Osteocyte (in vitro differentiated cells): ENCODE results near the gene LIMS4. TPM values are rescaled to one million over a fixed set of nuclear protein-coding genes. Genes with fewer than 3 reads are reported as not detected.
"Not testable (repeated sequence)": the region's sequence is repeated elsewhere in the genome, so short reads cannot be mapped to it uniquely, and the experiment has no call there.

Source experiments
- DNase-seq: peaks from one replicate; pipeline ENCODE4 v3.0.0; 2021; ENCODE audit warnings: mixed read lengths; ENCODE audit not compliant: unreplicated experiment; ENCODE audit errors: extremely low spot score
- H3K27ac Mint-ChIP-seq: one replicate; pipeline ENCODE4 v1.8.0; 2021; ENCODE audit warnings: mild to moderate bottlenecking, mixed read lengths; ENCODE audit not compliant: unreplicated experiment
- H3K27me3 Mint-ChIP-seq: one replicate; pipeline ENCODE4 v1.8.0; 2021; ENCODE audit warnings: mixed read lengths; ENCODE audit not compliant: unreplicated experiment
- H3K36me3 Mint-ChIP-seq: one replicate; pipeline ENCODE4 v1.8.0; 2021; ENCODE audit warnings: mixed read lengths; ENCODE audit not compliant: unreplicated experiment
- H3K4me1 Mint-ChIP-seq: one replicate; pipeline ENCODE4 v1.8.0; 2021; ENCODE audit warnings: mixed read lengths; ENCODE audit not compliant: unreplicated experiment
- H3K4me3 Mint-ChIP-seq: one replicate; pipeline ENCODE4 v1.8.0; 2021; ENCODE audit warnings: mild to moderate bottlenecking, moderate library complexity, mixed read lengths; ENCODE audit not compliant: unreplicated experiment
- H3K9me3 Mint-ChIP-seq: one replicate; pipeline ENCODE4 v1.8.0; 2021; ENCODE audit warnings: mixed read lengths; ENCODE audit not compliant: unreplicated experiment
- total RNA-seq: library from RNA; stranded (reverse); gene quantifications from 2 replicates; pipeline ENCODE4 v1.2.1, GENCODE V29; 2021

The LIMS4 gene
- total RNA-seq, 1 donor from 2014 or later = 1.9 TPM

GRCh38 chr2:110473059-110473358 is 393 bp upstream of the LIMS4 start:
- not testable (repeated sequence) for H3K27me3 Mint-ChIP-seq, H3K27ac Mint-ChIP-seq, H3K4me1 Mint-ChIP-seq, H3K9me3 Mint-ChIP-seq, H3K4me3 Mint-ChIP-seq, DNase-seq, H3K36me3 Mint-ChIP-seq

- not testable (repeated sequence) for DNase-seq, H3K27ac Mint-ChIP-seq, H3K4me3 Mint-ChIP-seq, H3K9me3 Mint-ChIP-seq, H3K4me1 Mint-ChIP-seq, H3K36me3 Mint-ChIP-seq, H3K27me3 Mint-ChIP-seq
These were observed 3.7 kb downstream of the LIMS4 start for GRCh38 chr2:110468921-110469320.

- H3K27me3 Mint-ChIP-seq, DNase-seq, H3K36me3 Mint-ChIP-seq, H3K4me3 Mint-ChIP-seq, H3K27ac Mint-ChIP-seq, H3K4me1 Mint-ChIP-seq, H3K9me3 Mint-ChIP-seq: not testable (repeated sequence)
These were observed 7.3 kb downstream of the LIMS4 start for GRCh38 chr2:110465312-110465711.

- H3K4me3 Mint-ChIP-seq, DNase-seq, H3K9me3 Mint-ChIP-seq, H3K4me1 Mint-ChIP-seq, H3K27me3 Mint-ChIP-seq, H3K27ac Mint-ChIP-seq, H3K36me3 Mint-ChIP-seq: not testable (repeated sequence)
These were observed 10.2 kb downstream of the LIMS4 start for GRCh38 chr2:110462458-110462857.

GRCh38 chr2:110460318-110460717 is 12.3 kb downstream of the LIMS4 start:
- not testable (repeated sequence) for H3K36me3 Mint-ChIP-seq, H3K27me3 Mint-ChIP-seq, H3K27ac Mint-ChIP-seq, H3K4me1 Mint-ChIP-seq, H3K9me3 Mint-ChIP-seq, DNase-seq, H3K4me3 Mint-ChIP-seq

GRCh38 chr2:110457214-110457590 is 15.4 kb downstream of the LIMS4 start:
- DNase-seq, H3K9me3 Mint-ChIP-seq: not testable (repeated sequence)

GRCh38 chr2:110456291-110457213 is 16.1 kb downstream of the LIMS4 start:
- H3K4me1 Mint-ChIP-seq, DNase-seq, H3K9me3 Mint-ChIP-seq, H3K4me3 Mint-ChIP-seq, H3K27me3 Mint-ChIP-seq, H3K36me3 Mint-ChIP-seq, H3K27ac Mint-ChIP-seq: not testable (repeated sequence)

More at GRCh38 chr2:110457214-110457590, 15.4 kb downstream of the LIMS4 start:
- H3K4me3 Mint-ChIP-seq, H3K27me3 Mint-ChIP-seq, H3K4me1 Mint-ChIP-seq, H3K36me3 Mint-ChIP-seq, H3K27ac Mint-ChIP-seq: not testable (repeated sequence)

GRCh38 chr2:110455080-110455670 is 17.4 kb downstream of the LIMS4 start:
- H3K9me3 Mint-ChIP-seq, H3K4me1 Mint-ChIP-seq, H3K27me3 Mint-ChIP-seq, DNase-seq, H3K4me3 Mint-ChIP-seq, H3K27ac Mint-ChIP-seq, H3K36me3 Mint-ChIP-seq: not testable (repeated sequence)

GRCh38 chr2:110450951-110451350 is 21.7 kb downstream of the LIMS4 start:
- not testable (repeated sequence) for H3K27ac Mint-ChIP-seq, H3K27me3 Mint-ChIP-seq, H3K36me3 Mint-ChIP-seq, DNase-seq, H3K4me1 Mint-ChIP-seq, H3K4me3 Mint-ChIP-seq, H3K9me3 Mint-ChIP-seq

- DNase-seq, H3K27me3 Mint-ChIP-seq, H3K27ac Mint-ChIP-seq, H3K36me3 Mint-ChIP-seq, H3K9me3 Mint-ChIP-seq, H3K4me3 Mint-ChIP-seq, H3K4me1 Mint-ChIP-seq: not testable (repeated sequence)
These were observed 23.3 kb downstream of the LIMS4 start for GRCh38 chr2:110449127-110449947.

GRCh38 chr2:110446644-110447043 is 26.0 kb downstream of the LIMS4 start:
- H3K9me3 Mint-ChIP-seq, DNase-seq, H3K27me3 Mint-ChIP-seq: not testable (repeated sequence)

More at GRCh38 chr2:110446644-110447043, 26.0 kb downstream of the LIMS4 start:
- H3K27ac Mint-ChIP-seq, H3K4me3 Mint-ChIP-seq, H3K4me1 Mint-ChIP-seq, H3K36me3 Mint-ChIP-seq: not testable (repeated sequence)
